HG03439 (cell line): ENCODE data around the gene MAGEB6B.
"Not testable (repeated sequence)": the region's sequence is repeated elsewhere in the genome, so short reads cannot be mapped to it uniquely, and the experiment has no call there.

ENCODE experiments used
- ATAC-seq: cut with Tn5 transposase; IDR thresholded peaks from one replicate; pipeline ENCODE4 v1.9.1; 2021; ENCODE audit warnings: mild to moderate bottlenecking, moderate library complexity; ENCODE audit not compliant: unreplicated experiment

MAGEB6B gene

GRCh38 chrX:26160301-26160700 is at the start of gene MAGEB6B:
MAGEB6B (plus strand) TSS chrX:26160601; CDS start chrX:26160601, 0 bp downstream.
- ATAC-seq, result no peak

- ATAC-seq, result no peak
These were observed 22.1 kb upstream of the MAGEB6B start, which contains the start of gene MAGEB18 for GRCh38 chrX:26138274-26138673. MAGEB18 (plus strand) TSS chrX:26138343; CDS start chrX:26138986, 643 bp downstream.

- no peak for ATAC-seq
These were observed 14.4 kb upstream of the MAGEB6B start for GRCh38 chrX:26146024-26146423.

- ATAC-seq, result no peak
These were observed 31.8 kb downstream of the MAGEB6B start, which contains the start of gene MAGEB6 for GRCh38 chrX:26192204-26192603. MAGEB6 (plus strand) TSS chrX:26192440; CDS start chrX:26193847, 1,407 bp downstream.

GRCh38 chrX:26203561-26203960 is 43.2 kb downstream of the MAGEB6B start:
- ATAC-seq, result no peak

GRCh38 chrX:26204717-26205116 is 44.3 kb downstream of the MAGEB6B start:
- ATAC-seq, result not testable (repeated sequence)

- ATAC-seq, result no peak
These were observed 47.6 kb downstream of the MAGEB6B start for GRCh38 chrX:26208012-26208411.
